ENCODE results near the gene PLSCR5. TPM values are rescaled to one million over a fixed set of nuclear protein-coding genes. Genes with fewer than 3 reads are reported as not detected.

Gene PLSCR5
- total RNA-seq, 6 experiments from 2014 or later: not detected

- no peaks in the 10 kb centered on the region for H3K9me3 ChIP-seq
- ATAC-seq (peak in 3 of 4 donors; percentile 2 to 16 (median 11)), DNase-seq (no peak)
- no peaks in the 10 kb centered on the region for H3K36me3 ChIP-seq
- intact Hi-C loops (cut with DNase I): no loop called here
- H3K27ac ChIP-seq: peak overlapping the region in 2 of 3 donors; percentile 3 to 95
- 11% methylated on average over 2 of the region's 3 CpGs for WGBS (ENCODE audit: insufficient coverage, low coverage, low lambda C conversion rate, missing lambda C conversion rate)
- TF ChIP-seq, protein P1, sequence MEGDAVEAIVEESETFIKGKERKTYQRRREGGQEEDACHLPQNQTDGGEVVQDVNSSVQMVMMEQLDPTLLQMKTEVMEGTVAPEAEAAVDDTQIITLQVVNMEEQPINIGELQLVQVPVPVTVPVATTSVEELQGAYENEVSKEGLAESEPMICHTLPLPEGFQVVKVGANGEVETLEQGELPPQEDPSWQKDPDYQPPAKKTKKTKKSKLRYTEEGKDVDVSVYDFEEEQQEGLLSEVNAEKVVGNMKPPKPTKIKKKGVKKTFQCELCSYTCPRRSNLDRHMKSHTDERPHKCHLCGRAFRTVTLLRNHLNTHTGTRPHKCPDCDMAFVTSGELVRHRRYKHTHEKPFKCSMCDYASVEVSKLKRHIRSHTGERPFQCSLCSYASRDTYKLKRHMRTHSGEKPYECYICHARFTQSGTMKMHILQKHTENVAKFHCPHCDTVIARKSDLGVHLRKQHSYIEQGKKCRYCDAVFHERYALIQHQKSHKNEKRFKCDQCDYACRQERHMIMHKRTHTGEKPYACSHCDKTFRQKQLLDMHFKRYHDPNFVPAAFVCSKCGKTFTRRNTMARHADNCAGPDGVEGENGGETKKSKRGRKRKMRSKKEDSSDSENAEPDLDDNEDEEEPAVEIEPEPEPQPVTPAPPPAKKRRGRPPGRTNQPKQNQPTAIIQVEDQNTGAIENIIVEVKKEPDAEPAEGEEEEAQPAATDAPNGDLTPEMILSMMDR (IDR thresholded peaks at IDR 0.05): no peak
- TF ChIP-seq POLR2A (IDR thresholded peaks at IDR 0.05): no peak
- H3K4me3 ChIP-seq: no peak overlapping the region
- no peaks in the 10 kb centered on the region for H3K27me3 ChIP-seq
- peaks cover 0 to 45% (median 5%) of the 10 kb centered on the region in 4 donors for H3K4me1 ChIP-seq
Measured at GRCh38 chr3:146539315-146539714, 65.8 kb downstream of the PLSCR5 start.

DNA sequence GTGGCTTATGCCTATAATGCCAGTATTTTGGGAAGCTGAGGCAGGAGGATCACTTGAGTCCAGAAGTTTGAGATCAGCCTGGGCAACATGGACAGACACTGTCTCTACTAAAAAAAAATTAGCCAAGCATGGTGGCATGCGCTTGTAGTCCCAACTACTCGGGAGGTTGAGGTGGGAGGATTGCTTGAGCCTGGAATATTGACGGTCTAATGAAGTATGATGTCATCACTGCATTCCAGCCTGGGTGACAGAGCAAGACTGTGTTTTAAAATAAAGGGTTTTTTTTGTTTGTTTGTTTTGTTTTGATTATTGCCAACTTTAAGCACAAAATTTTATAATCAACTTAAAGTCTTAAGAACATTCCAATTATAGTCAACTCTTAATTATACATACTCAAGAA lies 67.5 kb downstream of the PLSCR5 start:
- no peaks in the 10 kb centered on the region for H3K9me3 ChIP-seq
- H3K27ac ChIP-seq: no peak overlapping the region
- intact Hi-C loops (cut with DNase I): no loop called here
- peaks cover 0 to 39% (median 5%) of the 10 kb centered on the region in 4 donors for H3K4me1 ChIP-seq
- no peaks in the 10 kb centered on the region for H3K27me3 ChIP-seq
- TF ChIP-seq, protein P1 (IDR thresholded peaks at IDR 0.05): no peak
- TF ChIP-seq POLR2A (IDR thresholded peaks at IDR 0.05): no peak
- H3K4me3 ChIP-seq: no peak overlapping the region
- WGBS (ENCODE audit: insufficient coverage, low coverage, low lambda C conversion rate, missing lambda C conversion rate): 90% methylated on average over 3 of the region's 3 CpGs
- DNase-seq (no peak), ATAC-seq (no peak)
- peaks cover 2 to 4% (median 3%) of the 10 kb centered on the region in 4 donors for H3K36me3 ChIP-seq

DNA sequence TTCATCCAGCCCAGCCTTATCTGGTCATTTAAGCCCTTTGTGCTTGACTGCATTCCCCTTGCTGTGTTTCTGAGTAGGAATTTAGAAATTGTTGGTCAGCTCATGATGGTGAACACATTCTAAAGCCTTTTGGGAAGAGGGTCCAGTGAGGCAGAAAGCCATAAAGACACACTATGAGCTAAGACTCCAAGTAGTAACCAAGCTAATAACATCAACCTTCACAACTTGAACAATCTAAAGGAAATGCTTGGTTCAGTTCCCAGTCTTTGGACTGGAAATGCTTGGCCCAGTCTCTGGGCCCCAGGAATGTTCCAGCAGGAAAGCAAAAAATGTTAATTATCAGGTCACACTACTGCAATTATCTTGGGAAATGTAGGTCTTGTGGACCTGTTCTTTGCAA lies 68.5 kb downstream of the PLSCR5 start:
- Histone ChIP-seq H3K9me3 (no peaks in the 10 kb centered on the region), H3K4me3 (no peak overlapping the region), H3K36me3 (peaks cover 2 to 12% (median 8%) of the 10 kb centered on the region in 4 donors), H3K4me1 (peaks cover 0 to 30% (median 5%) of the 10 kb centered on the region in 4 donors), H3K27me3 (no peaks in the 10 kb centered on the region), H3K27ac (no peak overlapping the region)
- ATAC-seq: peak in 3 of 4 donors; percentile 8 to 15 (median 8)
- intact Hi-C loops (cut with DNase I): no loop called here
- no peak for DNase-seq
- no peak for TF ChIP-seq POLR2A (IDR thresholded peaks at IDR 0.05)
- TF ChIP-seq, protein P1 (IDR thresholded peaks at IDR 0.05): no peak

Small RNA genes within 50 kb of the gene (small RNA-seq; reads per million reads assigned to genes)
- 0 reads per million in 2 experiments for gene RNU6-428P

Other genes starting within 250 kb of the PLSCR5 start
- not detected for gene PLSCR2, start 135.8 kb downstream of the PLSCR5 start, total RNA-seq
- gene PLSCR1, start 60.7 kb downstream of the PLSCR5 start, total RNA-seq: 10 to 100 TPM; 15.1 to 83.8 (median 44.9) TPM